Measurements from ENCODE around the gene RASA1.

DNA sequence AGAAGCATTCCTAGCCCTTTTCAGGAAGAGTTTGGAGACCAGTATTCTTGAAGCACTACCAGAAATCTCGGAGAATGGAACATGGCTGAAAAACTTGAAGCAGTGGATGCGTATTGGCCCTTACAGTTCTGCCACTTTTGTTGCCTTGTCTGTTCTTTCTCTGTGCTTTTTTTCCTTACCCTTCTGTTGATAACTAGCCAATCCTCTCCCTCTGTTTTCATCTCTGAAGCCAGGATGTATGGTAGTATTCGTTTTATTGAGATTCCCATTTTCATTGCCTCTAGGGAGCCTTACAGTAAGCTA is 145.6 kb downstream of the RASA1 start:
- TF ChIP-seq EZH2 (IDR thresholded peaks at IDR 0.05; ENCODE audit: low read length, unreplicated experiment) (no peak), EZH2phosphoT487 (IDR thresholded peaks at IDR 0.05; ENCODE audit: borderline replicate concordance, low read length) (no peak)
- TF ChIP-seq, protein P1, sequence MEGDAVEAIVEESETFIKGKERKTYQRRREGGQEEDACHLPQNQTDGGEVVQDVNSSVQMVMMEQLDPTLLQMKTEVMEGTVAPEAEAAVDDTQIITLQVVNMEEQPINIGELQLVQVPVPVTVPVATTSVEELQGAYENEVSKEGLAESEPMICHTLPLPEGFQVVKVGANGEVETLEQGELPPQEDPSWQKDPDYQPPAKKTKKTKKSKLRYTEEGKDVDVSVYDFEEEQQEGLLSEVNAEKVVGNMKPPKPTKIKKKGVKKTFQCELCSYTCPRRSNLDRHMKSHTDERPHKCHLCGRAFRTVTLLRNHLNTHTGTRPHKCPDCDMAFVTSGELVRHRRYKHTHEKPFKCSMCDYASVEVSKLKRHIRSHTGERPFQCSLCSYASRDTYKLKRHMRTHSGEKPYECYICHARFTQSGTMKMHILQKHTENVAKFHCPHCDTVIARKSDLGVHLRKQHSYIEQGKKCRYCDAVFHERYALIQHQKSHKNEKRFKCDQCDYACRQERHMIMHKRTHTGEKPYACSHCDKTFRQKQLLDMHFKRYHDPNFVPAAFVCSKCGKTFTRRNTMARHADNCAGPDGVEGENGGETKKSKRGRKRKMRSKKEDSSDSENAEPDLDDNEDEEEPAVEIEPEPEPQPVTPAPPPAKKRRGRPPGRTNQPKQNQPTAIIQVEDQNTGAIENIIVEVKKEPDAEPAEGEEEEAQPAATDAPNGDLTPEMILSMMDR (conservative IDR thresholded peaks at IDR 0.05; ENCODE audit: low read depth, low read length), result no peak

Measured in PC-3 (cell line).